A549 (cell line): ENCODE results near the gene DNAJB13.

Experiments
- KDM5A ChIP-seq: fragments of 200-600 bp; sonication (generic); IDR thresholded peaks from 2 replicates; pipeline ENCODE4 v1.6.1; 2016; ENCODE audit warnings: antibody characterized with exemption, mild to moderate bottlenecking
- POLR2A ChIP-seq: IDR thresholded peaks from 2 replicates; pipeline ENCODE4 v1.6.1; 2012; ENCODE audit warnings: mild to moderate bottlenecking, low read length
- TF ChIP-seq, protein P1 (sequence below): fragments of >200 bp; sonication (Bioruptor Twin); formaldehyde crosslinking; IDR thresholded peaks from 3 replicates; pipeline ENCODE4 v1.5.1; 2016
- TF ChIP-seq, protein P2 (sequence below): IDR thresholded peaks from 2 replicates; pipeline ENCODE4 v1.6.1; 2012

DNA sequence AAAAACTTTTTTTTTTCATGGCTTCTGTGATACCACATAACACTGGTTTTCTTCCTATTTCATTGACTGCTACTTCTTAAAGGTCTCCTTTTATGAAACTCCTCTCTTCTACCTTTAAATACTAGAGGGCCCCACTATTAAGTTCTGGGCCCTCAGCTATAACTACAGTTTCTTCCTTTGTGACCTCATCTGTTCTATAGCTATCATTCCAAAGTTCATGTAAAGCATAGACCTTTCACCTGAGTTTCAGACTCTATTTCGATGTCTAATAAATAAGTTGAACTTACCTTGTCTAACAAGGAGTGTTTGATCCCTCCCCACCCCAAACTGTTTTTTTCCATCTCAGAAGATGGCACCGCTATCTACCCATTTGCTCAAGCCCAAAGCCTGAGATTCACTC is 38.8 kb upstream of the DNAJB13 start:
- TF ChIP-seq POLR2A (no peak), KDM5A (no peak)
- TF ChIP-seq, protein P1, sequence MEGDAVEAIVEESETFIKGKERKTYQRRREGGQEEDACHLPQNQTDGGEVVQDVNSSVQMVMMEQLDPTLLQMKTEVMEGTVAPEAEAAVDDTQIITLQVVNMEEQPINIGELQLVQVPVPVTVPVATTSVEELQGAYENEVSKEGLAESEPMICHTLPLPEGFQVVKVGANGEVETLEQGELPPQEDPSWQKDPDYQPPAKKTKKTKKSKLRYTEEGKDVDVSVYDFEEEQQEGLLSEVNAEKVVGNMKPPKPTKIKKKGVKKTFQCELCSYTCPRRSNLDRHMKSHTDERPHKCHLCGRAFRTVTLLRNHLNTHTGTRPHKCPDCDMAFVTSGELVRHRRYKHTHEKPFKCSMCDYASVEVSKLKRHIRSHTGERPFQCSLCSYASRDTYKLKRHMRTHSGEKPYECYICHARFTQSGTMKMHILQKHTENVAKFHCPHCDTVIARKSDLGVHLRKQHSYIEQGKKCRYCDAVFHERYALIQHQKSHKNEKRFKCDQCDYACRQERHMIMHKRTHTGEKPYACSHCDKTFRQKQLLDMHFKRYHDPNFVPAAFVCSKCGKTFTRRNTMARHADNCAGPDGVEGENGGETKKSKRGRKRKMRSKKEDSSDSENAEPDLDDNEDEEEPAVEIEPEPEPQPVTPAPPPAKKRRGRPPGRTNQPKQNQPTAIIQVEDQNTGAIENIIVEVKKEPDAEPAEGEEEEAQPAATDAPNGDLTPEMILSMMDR: no peak
- TF ChIP-seq, protein P2, sequence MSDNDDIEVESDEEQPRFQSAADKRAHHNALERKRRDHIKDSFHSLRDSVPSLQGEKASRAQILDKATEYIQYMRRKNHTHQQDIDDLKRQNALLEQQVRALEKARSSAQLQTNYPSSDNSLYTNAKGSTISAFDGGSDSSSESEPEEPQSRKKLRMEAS: no peak
